Lung (tissue), 13 donors: ENCODE results near the gene RALBP1. TPM values are rescaled to one million over a fixed set of nuclear protein-coding genes. Genes with fewer than 3 reads are reported as not detected.

Source experiments
- ATAC-seq: fragments of 200-7000 bp; cut with Tn5 transposase; one replicate; pipeline ENCODE4 v1.9.1; 2020; ENCODE audit warnings: moderate number of reproducible peaks; ENCODE audit not compliant: insufficient read depth, low FRiP score
- DNase-seq, 3 donors: peaks; one replicate each; pipeline ENCODE4 v3.0.0-alpha.2; 2013 to 2017
- H3K27ac ChIP-seq, 2 donors: one replicate each; pipeline ENCODE4 v1.5.1; 2013; ENCODE audit warnings: mild to moderate bottlenecking in 2 of 2, moderate library complexity in 2 of 2, control low read depth in 1 of 2, inconsistent platforms in 1 of 2, low read depth in 1 of 2, low read length in 1 of 2
- H3K27me3 ChIP-seq, 3 donors: one replicate each; pipeline ENCODE4 v1.5.1; 2013; ENCODE audit warnings: low read length in 2 of 3; ENCODE audit not compliant: control insufficient read depth in 3 of 3, insufficient read depth in 3 of 3
- H3K36me3 ChIP-seq, 4 donors: one replicate each; pipeline ENCODE4 v1.5.1; 2013; ENCODE audit warnings: low read length in 4 of 4, mild to moderate bottlenecking in 1 of 4, moderate library complexity in 1 of 4; ENCODE audit not compliant: control insufficient read depth in 4 of 4, insufficient read depth in 4 of 4
- H3K4me1 ChIP-seq, 5 donors: one replicate each; pipeline ENCODE4 v1.5.1; 2013; ENCODE audit warnings: low read length in 5 of 5, mild to moderate bottlenecking in 2 of 5, moderate library complexity in 1 of 5; ENCODE audit not compliant: control insufficient read depth in 5 of 5, insufficient read depth in 5 of 5
- H3K4me3 ChIP-seq: one replicate; pipeline ENCODE4 v1.5.1; 2013; ENCODE audit warnings: mild to moderate bottlenecking, control low read depth, moderate library complexity
- H3K9ac ChIP-seq, 2 donors: one replicate each; pipeline ENCODE4 v1.5.1; 2013; ENCODE audit warnings: low read length in 2 of 2, control low read depth in 1 of 2; ENCODE audit not compliant: insufficient read depth in 1 of 2
- H3K9me3 ChIP-seq, 4 donors: one replicate each; pipeline ENCODE4 v1.5.1; 2013; ENCODE audit warnings: low read length in 3 of 4, mild to moderate bottlenecking in 1 of 4, moderate library complexity in 1 of 4; ENCODE audit not compliant: control insufficient read depth in 4 of 4, insufficient read depth in 3 of 4
- WGBS, 2 donors: extraction: QIAGEN DNeasy Blood & Tissue Kit; methylation state at CpG; one replicate each; pipeline ENCODE4 v1.1.7; 2013; 5-methylcytosine and 5-hydroxymethylcytosine counted together
- polyA plus RNA-seq, 2 donors: library from polyadenylated mRNA; stranded (reverse); fragments of 200-250 nt; gene quantifications; one replicate each; pipeline ENCODE4 v1.2.1, GENCODE V29; 2013
- small RNA-seq: library from RNA; depleted of rRNA; stranded (forward); fragments of <200 nt; gene quantifications from one replicate; pipeline ENCODE3, GENCODE V24; 2014; ENCODE audit warnings: low replicate concordance
- total RNA-seq, 2 donors: library from RNA; depleted of rRNA in 1 of 2; stranded (reverse); fragments of >200 nt in 1 of 2; gene quantifications; one replicate each; pipeline ENCODE4 v1.2.1, GENCODE V29; 2014 to 2021
- TF ChIP-seq, protein P1 (sequence below): IDR thresholded peaks from 2 replicates; pipeline ENCODE4 v1.5.1; 2012; ENCODE audit warnings: mild to moderate bottlenecking; ENCODE audit errors: control extremely low read depth, extremely low read depth
- donor health status: control.
- donor health status: control.
- donor health status: Bipolar disorder and iron deficiency.
- donor health status: healthy.
- donor health status: DM: yes; HTN: yes; CAD: no.

RALBP1 gene
- total and polyA plus RNA-seq, 4 donors, result 19.8 to 58.2 (median 33.5) TPM

DNA sequence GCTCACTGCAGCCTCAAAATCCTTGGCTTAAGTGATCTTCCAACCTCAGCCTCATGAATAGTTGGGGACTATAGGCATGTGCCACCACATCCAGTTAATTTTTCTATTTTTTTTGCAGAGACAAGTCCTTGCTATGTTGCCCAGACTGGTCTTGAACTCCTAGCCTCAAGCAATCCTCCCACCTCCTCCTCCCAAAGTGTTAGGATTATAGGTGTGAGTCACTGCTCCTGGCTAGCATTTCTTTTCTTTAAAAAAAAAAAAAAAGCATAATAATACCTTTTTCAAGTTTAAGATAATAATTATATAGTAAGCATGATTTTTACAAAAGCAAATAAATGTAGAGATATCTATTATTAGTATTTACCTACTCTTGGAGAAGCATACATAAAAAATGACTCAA lies 103.0 kb downstream of the RALBP1 start:
- Histone ChIP-seq H3K9me3 (no peaks in the 10 kb centered on the region), H3K4me3 (no peak overlapping the region), H3K36me3 (peaks cover 14 to 33% (median 27%) of the 10 kb centered on the region in 4 donors), H3K9ac (no peak overlapping the region), H3K27ac (no peak overlapping the region), H3K27me3 (no peaks in the 10 kb centered on the region), H3K4me1 (peaks cover 0 to 14% (median 5%) of the 10 kb centered on the region in 5 donors)
- DNase-seq, result no peak
- TF ChIP-seq, protein P1, sequence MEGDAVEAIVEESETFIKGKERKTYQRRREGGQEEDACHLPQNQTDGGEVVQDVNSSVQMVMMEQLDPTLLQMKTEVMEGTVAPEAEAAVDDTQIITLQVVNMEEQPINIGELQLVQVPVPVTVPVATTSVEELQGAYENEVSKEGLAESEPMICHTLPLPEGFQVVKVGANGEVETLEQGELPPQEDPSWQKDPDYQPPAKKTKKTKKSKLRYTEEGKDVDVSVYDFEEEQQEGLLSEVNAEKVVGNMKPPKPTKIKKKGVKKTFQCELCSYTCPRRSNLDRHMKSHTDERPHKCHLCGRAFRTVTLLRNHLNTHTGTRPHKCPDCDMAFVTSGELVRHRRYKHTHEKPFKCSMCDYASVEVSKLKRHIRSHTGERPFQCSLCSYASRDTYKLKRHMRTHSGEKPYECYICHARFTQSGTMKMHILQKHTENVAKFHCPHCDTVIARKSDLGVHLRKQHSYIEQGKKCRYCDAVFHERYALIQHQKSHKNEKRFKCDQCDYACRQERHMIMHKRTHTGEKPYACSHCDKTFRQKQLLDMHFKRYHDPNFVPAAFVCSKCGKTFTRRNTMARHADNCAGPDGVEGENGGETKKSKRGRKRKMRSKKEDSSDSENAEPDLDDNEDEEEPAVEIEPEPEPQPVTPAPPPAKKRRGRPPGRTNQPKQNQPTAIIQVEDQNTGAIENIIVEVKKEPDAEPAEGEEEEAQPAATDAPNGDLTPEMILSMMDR, result no peak
- no peak for ATAC-seq

DNA sequence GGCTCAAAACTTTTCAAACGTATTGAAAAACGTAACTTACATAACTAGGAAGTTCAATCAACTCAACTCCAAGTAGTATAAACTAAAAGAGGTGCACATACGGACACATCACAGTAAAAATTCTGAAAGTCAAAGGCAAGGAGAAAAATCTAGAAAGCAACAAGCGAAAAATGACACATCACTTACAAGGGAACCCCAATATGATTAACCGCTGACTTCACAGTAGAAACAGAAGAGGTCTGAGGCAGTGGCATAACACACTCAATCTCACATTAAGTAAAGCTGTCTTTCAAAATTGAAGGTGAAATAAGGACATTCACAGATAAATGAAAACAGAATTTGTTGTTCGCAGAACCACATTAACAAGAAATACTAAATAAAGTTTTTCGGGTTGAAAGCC lies 106.4 kb downstream of the RALBP1 start:
- 98 to 99% methylated on average over 7 of the region's 7 CpGs for WGBS, 2 donors

DNA sequence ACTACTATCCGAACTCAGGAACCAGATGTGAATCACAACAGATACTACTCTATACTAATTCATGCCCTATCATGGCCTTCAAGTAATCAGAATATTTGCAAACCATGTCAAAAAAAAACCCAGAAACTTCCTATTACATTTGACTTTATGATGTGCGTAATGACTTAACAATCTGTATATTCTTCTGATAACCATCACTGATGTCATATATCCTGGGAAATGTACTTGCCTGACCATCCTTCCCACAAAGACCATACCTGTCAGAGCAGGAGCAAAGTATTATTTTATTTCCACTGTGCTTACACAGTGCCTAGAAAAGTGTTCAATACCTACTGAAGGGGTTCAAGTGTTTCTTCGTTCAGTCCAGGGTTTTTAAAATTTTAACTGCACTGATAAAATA lies 111.5 kb downstream of the RALBP1 start:
- H3K4me1 ChIP-seq, result no peaks in the 10 kb centered on the region
- H3K27ac ChIP-seq, result no peak overlapping the region
- TF ChIP-seq, protein P1, result no peak
- no peak overlapping the region for H3K4me3 ChIP-seq
- H3K9ac ChIP-seq, result no peak overlapping the region
- peaks cover 11 to 34% (median 22%) of the 10 kb centered on the region in 4 donors for H3K36me3 ChIP-seq
- DNase-seq (no peak), ATAC-seq (no peak)
- 95 to 96% methylated on average over 3 of the region's 3 CpGs for WGBS, 2 donors
- H3K27me3 ChIP-seq, result no peaks in the 10 kb centered on the region
- H3K9me3 ChIP-seq, result no peaks in the 10 kb centered on the region

More for the DNA sequence above, 106.4 kb downstream of the RALBP1 start:
- TF ChIP-seq, protein P1, result no peak
- Histone ChIP-seq H3K36me3 (peaks cover 10 to 33% (median 27%) of the 10 kb centered on the region in 4 donors), H3K9me3 (no peaks in the 10 kb centered on the region), H3K4me1 (no peaks in the 10 kb centered on the region), H3K9ac (no peak overlapping the region), H3K27ac (no peak overlapping the region), H3K4me3 (no peak overlapping the region), H3K27me3 (no peaks in the 10 kb centered on the region)
- DNase-seq (no peak), ATAC-seq (no peak)

Small RNA genes lying within 50 kb of the gene (small RNA-seq; reads per million reads assigned to genes)
- gene RNU2-27P, result not detected

Other genes with a start within 250 kb of the RALBP1 start
- gene TWSG1, start 140.7 kb upstream of the RALBP1 start, total RNA-seq, result 10 to 100 TPM; 30.0 to 55.8 TPM
- 10 to 100 TPM; 11.8 to 13.2 TPM for gene TWSG1, start 140.7 kb upstream of the RALBP1 start, polyA plus RNA-seq
- 100 to 1,000 TPM; 149 to 190 TPM for gene PPP4R1, start 139.0 kb downstream of the RALBP1 start, total RNA-seq
- 10 to 100 TPM; 34.4 to 48.6 TPM for gene PPP4R1, start 139.0 kb downstream of the RALBP1 start, polyA plus RNA-seq
- 100 to 1,000 TPM in 1 of 2 donors, 10 to 100 TPM in 1; 32.1 to 114 TPM for gene RAB31, start 232.8 kb downstream of the RALBP1 start, total RNA-seq
- gene RAB31, start 232.8 kb downstream of the RALBP1 start, polyA plus RNA-seq, result 10 to 100 TPM; 21.5 to 67.0 TPM